DMS153 treated with DMSO at 0.1 percent for 48 hours (cell line): ENCODE results near the gene ABCG1.

Source experiments
- DNase-seq: peaks from one replicate; lab custom pipeline; 2025; ENCODE audit not compliant: unreplicated experiment; lab: John Stamatoyannopoulos, UW

The ABCG1 gene

GRCh38 chr21:42343963-42344510, 125.1 kb downstream of the ABCG1 start:
- DNase-seq: no peak

- no peak for DNase-seq
These were observed 125.7 kb downstream of the ABCG1 start for GRCh38 chr21:42344631-42345030.

- no peak for DNase-seq
These were observed 127.5 kb downstream of the ABCG1 start for GRCh38 chr21:42346441-42346840.
